ENCODE measurements around the gene CDK5RAP3.
"Not testable (repeated sequence)": the region's sequence is repeated elsewhere in the genome, so short reads cannot be mapped to it uniquely, and the experiment has no call there.

The CDK5RAP3 gene, protein sequence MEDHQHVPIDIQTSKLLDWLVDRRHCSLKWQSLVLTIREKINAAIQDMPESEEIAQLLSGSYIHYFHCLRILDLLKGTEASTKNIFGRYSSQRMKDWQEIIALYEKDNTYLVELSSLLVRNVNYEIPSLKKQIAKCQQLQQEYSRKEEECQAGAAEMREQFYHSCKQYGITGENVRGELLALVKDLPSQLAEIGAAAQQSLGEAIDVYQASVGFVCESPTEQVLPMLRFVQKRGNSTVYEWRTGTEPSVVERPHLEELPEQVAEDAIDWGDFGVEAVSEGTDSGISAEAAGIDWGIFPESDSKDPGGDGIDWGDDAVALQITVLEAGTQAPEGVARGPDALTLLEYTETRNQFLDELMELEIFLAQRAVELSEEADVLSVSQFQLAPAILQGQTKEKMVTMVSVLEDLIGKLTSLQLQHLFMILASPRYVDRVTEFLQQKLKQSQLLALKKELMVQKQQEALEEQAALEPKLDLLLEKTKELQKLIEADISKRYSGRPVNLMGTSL

DNA sequence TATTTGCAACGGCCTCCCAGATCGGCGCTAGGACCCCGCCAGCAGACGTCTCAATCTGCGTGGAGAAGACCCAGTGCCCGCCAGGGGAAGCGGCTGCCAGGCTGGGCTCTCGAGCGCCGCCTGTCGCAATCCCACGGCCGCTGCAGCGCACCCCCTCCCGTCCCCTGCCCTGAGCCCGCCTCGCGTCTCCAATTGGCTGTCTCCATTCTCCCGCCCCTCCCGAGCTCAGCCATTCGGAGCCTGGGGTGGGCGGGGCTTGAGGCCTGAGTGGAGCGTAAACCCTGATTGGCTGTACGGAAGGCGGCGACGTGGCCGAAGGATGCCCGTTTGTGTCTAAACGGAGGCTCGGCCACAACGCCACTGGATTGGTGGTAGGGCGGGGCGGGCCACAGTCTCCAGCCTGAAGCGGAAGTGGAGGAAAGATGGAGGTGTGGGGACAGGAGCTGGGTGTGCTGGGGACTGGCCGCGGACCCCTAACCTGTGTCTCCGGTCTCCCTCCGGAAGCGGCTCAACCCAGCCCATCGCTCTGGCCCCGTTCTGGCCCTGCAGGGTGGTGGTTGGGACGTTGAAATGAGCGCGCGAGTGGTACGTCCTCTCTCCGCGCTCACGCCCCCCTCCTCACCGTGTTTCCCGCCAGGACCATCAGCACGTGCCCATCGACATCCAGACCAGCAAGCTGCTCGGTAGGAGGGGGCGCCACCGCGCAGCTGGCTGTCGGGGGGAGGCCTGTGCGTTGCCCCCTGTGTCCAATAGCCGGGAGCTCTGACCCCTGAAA, at the start of gene CDK5RAP3:
Gene CDK5RAP3 (plus strand): TSS at position 389 of the 775 bp plus-strand sequence. CDS start 34 bp downstream, at position 423.
- DNase-seq (ENCODE audit: low read depth) = peak; percentile 99

GRCh38 chr17:47924785-47925677, 45.9 kb upstream of the CDK5RAP3 start:
- DNase-seq (ENCODE audit: low read depth) = no peak

- no peak for DNase-seq (ENCODE audit: low read depth)
These were observed 45.3 kb upstream of the CDK5RAP3 start for GRCh38 chr17:47925678-47925988.

GRCh38 chr17:47927821-47928400, 43.0 kb upstream of the CDK5RAP3 start:
- DNase-seq (ENCODE audit: low read depth) = no peak

DNA sequence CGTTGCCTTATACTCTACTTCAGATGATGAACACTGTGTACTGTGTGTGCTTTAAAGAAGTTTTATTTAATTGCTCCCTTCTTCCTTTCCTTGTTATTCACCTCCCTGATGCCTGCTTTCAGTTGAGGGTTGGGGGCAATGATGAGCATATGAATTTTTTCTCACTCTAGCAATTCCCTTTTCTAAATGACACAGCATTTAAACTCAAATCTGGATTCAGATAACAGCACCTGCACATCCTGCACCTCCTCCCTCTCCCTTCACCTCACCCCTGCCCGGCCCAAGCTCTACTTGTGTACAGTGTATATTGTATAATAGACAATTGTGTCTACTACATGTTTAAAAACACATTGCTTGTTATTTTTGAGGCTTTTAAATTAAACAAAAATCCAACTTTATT, 42.5 kb upstream of the CDK5RAP3 start:
- DNase-seq (ENCODE audit: low read depth) = no peak

DNA sequence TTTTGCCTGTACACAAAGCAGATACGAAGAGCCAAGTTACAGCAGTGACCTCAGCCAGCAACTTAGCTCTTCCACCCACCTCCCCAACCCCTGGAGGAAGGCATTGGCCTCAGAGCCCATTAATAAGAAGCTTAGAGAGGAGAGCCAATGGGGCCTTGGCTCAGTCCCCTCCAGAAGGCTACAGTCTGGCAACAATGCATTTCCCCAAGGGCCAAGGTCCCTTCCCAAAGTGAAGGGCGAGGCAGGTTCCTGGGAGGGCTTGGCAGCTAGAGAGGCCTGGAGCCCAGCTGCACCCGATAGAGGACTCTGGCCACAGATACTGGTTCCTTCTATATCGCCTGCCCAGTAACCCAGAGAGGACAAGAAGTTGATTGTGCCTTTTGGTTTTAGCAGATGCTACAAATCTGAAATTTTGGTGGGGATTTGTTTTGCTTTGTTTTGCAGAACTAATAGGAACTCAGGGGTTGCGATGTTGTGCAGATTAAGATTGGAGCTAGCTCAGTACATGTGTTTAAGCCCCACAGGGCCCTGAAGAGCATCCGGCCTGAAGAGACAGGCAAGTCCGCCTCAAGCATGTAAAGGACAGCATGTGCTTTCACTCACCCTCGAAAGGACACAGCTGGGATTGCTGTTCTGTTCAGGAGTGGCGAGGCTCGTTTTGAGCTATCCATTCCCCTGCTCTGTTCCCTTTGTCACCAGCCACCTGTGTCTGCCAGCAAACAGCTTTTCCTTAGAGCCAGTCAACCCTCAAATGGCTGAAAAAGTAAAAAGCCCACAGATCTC, 41.5 kb upstream of the CDK5RAP3 start:
- DNase-seq (ENCODE audit: low read depth) = no peak

DNA sequence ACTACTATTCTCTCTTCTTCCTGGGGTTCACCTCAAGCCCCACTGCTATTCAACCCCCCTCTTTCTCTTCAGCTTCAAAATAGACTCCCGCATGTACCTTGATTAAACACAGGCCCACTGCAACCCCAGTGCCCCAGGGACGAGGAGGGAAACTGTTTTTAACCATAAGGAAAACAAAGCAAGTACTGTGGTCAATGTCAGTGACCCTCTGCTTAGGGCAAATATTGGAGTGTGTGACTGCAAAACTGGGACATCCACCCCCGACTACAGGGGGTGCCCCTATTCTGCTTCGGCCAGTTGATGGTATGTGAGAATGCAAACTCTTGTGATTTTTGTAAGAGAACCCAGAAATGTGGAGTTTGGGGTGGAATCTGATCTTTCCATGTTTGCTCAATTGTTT, 39.1 kb upstream of the CDK5RAP3 start:
- peak; percentile 8 for DNase-seq (ENCODE audit: low read depth)

- no peak for DNase-seq (ENCODE audit: low read depth)
These were observed 36.1 kb upstream of the CDK5RAP3 start for GRCh38 chr17:47934856-47935255.

DNA sequence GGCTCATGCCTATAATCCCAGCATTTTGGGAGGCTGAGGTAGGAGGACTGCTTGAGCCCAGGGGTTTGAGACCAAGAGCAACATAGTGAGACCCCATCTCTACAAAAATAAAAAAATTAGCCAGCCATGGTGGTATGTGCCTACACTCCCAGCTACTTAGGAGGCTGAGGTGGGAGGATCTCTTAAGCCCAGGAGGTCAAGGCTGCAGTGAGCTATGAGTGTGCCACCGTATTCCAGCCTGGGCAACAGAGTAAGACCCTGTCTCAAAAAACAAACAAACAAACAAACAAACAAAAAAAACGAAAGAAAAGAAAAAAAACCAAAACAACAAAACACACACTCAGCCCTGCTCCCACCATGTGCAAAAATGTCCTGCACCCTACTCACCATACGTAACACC, 35.4 kb upstream of the CDK5RAP3 start:
- DNase-seq (ENCODE audit: low read depth) = not testable (repeated sequence)

GRCh38 chr17:47935961-47936360, 35.0 kb upstream of the CDK5RAP3 start:
- DNase-seq (ENCODE audit: low read depth) = peak; percentile 22

- no peak for DNase-seq (ENCODE audit: low read depth)
These were observed 33.0 kb upstream of the CDK5RAP3 start for GRCh38 chr17:47937941-47938340.

GRCh38 chr17:47941246-47942095, 29.4 kb upstream of the CDK5RAP3 start, which contains the start of gene PNPO:
TSS of gene PNPO (plus strand) at chr17:47941571. CDS start at chr17:47941676, 105 bp downstream.
- peak; percentile 98 for DNase-seq (ENCODE audit: low read depth)

DNA sequence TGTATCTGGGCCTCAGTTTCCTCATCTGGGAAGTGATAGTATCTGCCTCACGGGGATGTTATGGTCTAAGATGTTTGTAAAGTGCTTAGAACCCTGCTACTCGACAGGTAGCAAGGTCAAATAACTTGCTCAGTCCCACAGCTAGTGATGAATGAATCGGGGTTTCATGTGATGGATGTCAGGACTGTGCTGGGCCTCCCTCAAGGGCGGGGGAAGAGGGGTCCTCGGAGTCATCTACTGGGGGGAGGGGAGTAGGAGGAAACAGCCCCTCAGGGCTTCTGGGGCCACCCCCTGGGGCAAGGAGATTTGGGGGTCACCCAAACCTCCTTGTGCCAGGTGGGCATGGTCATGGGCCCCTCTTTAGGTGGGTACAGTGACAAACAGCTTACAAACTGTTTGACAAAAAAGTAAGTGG, 28.8 kb upstream of the CDK5RAP3 start:
- no peak for DNase-seq (ENCODE audit: low read depth)

DNA sequence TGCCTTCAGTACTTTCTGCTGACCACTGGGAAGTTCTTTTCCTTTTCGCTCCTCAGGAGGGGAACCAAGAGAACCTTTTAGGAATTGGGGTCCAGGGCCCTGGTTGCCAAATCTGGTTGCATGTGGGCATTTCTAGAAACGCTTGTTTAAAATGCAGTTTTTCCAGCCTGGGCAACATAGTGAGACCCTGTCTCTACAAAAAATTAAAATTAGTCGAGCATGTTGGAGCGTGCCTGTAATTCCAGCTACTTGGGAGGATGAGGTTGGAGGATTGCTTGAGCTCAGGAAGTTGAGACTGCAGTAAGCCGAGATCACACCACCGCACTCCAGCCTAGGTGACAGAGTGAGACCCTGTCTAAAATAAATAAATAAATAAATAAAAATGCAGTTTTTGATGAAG, 28.3 kb upstream of the CDK5RAP3 start:
- DNase-seq (ENCODE audit: low read depth) = no peak

DNA sequence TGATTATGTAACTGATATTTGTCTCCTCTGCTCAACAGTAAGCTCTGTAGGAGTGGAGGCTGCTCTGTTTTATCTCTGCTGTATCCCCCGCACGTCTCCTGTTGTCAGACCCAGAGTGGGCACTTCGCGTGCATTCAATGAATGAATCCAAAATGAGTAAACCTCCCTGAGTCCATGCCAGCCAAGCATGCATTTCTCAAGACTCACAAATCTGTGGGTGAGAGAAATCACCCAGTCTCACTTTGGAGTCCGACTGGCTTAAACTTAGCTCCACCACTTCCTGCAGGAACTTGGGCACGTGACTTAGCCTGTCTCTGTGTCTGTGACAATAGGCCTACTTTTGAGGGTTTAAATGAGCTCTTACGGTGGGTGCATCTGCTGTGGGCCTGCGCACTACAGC, 25.8 kb upstream of the CDK5RAP3 start:
- no peak for DNase-seq (ENCODE audit: low read depth)

DNA sequence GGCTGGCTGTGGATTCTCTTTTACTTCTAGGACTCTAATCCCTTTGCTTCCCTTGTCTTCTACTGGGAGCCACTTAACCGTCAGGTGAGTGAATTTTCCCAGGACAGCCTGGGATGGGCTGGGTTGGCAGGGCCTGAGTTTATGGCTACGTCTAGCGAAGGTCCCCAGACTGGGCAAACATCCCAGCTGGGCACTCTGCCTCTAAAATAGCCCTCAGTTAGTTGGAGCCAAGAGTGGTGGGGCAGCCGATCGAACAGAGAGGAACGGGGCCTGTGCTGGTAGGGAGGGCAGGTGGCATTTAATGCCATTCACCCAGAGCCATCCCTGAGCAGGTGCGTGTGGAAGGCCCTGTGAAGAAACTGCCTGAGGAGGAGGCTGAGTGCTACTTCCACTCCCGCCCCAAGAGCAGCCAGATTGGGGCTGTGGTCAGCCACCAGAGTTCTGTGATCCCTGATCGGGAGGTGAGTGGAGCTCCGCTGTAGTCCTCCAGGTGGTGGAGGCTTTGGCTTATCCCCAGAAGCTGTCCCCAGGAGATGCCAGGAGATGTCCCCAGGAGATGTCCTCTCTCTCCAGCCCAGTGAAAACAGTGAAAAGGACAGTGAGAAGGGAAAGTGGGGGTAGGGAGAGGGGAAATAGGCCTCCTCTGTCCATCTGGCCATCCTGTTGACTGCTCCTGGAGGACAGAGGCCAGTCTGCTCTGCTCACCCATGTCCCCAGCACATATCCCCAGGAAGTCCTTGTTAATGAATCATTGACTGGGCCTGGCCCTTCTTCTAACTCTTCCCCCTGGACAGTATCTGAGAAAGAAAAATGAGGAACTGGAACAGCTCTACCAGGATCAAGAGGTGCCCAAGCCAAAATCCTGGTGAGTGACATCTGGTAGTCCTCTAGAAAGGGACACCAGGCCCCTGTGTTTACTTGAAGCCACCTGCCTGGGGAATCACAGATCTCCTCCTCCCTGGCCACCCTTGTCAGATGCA, 25.1 kb upstream of the CDK5RAP3 start:
- DNase-seq (ENCODE audit: low read depth) = no peak

- DNase-seq (ENCODE audit: low read depth) = no peak
These were observed 24.4 kb upstream of the CDK5RAP3 start for GRCh38 chr17:47946516-47946915.

DNA sequence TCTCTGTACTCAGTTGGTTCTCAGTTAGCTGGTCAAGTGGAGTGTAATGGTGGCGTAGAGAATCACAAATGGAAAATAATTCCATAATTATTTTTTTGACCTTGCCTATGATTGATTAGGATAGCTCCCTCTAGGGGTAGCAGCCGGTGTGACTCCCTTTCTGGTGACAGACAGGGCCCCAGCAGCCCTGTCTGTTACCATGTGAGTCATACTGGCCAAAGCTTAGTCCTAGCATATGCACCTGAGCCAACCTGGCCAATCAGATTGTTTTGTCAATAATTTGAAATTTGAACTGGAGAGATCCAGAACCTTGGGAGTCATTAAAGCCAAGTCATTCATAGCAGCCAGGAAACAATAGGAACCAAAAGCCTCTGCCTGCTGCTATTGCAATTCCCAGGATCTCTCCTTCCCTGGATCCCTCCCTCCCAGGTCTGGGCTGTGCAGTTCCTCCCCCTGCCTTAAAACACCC, 23.9 kb upstream of the CDK5RAP3 start:
- peak; percentile 70 for DNase-seq (ENCODE audit: low read depth)
